Omental fat pad (tissue), 4 donors: ENCODE results near the gene RPS6KA5. TPM values are rescaled to one million over a fixed set of nuclear protein-coding genes. Genes with fewer than 3 reads are reported as not detected.

Experiments used
- ATAC-seq: fragments of 150-250 bp; one replicate; pipeline ENCODE4 v1.9.1; 2016; ENCODE audit warnings: mild to moderate bottlenecking, moderate library complexity; ENCODE audit not compliant: low FRiP score
- DNase-seq: peaks from one replicate; pipeline ENCODE4 v3.0.0-alpha.2; 2019; ENCODE audit warnings: low spot score
- CTCF ChIP-seq, 3 donors: fragments of 450-650 bp; IDR thresholded peaks; one replicate each; pipeline ENCODE4 v1.5.1; 2016 to 2017; ENCODE audit warnings: antibody characterized with exemption in 3 of 3, mild to moderate bottlenecking in 3 of 3, moderate library complexity in 2 of 3
- total RNA-seq, 4 donors: library from RNA; depleted of rRNA; stranded (reverse); fragments of >200 nt; gene quantifications; one replicate each; pipeline ENCODE4 v1.1.0, GENCODE V29; 2016

Gene RPS6KA5
- total RNA-seq, 4 donors from 2014 or later = 1.8 to 4.9 (median 3.2) TPM

GRCh38 chr14:91016800-91017410 is 43.5 kb downstream of the RPS6KA5 start:
- ATAC-seq = no peak

GRCh38 chr14:91015435-91015834 is 45.0 kb downstream of the RPS6KA5 start:
- DNase-seq (no peak), ATAC-seq (no peak)
- TF ChIP-seq CTCF (IDR thresholded peaks at IDR 0.05) = no peak

More at GRCh38 chr14:91016800-91017410, 43.5 kb downstream of the RPS6KA5 start:
- DNase-seq = no peak
- no peak for TF ChIP-seq CTCF (IDR thresholded peaks at IDR 0.05)

GRCh38 chr14:91012045-91012444 is 48.4 kb downstream of the RPS6KA5 start:
- TF ChIP-seq CTCF (IDR thresholded peaks at IDR 0.05) = no peak
- DNase-seq = no peak
- no peak for ATAC-seq

GRCh38 chr14:91010153-91010533 is 50.3 kb downstream of the RPS6KA5 start:
- TF ChIP-seq CTCF (IDR thresholded peaks at IDR 0.05) = no peak
- DNase-seq = no peak
- ATAC-seq = no peak

- TF ChIP-seq CTCF (IDR thresholded peaks at IDR 0.05) = no peak
- no peak for ATAC-seq
- DNase-seq = no peak
These were observed 50.8 kb downstream of the RPS6KA5 start for GRCh38 chr14:91009501-91010152.

GRCh38 chr14:91008759-91009409 is 51.6 kb downstream of the RPS6KA5 start:
- DNase-seq = no peak
- no peak for TF ChIP-seq CTCF (IDR thresholded peaks at IDR 0.05)
- no peak for ATAC-seq
